Measurements from ENCODE around the gene CMPK2. TPM values are rescaled to one million over a fixed set of nuclear protein-coding genes. Genes with fewer than 3 reads are reported as not detected.

Gene CMPK2
- total RNA-seq, 2 donors from 2014 or later = 2.0 to 2.6 TPM

DNA sequence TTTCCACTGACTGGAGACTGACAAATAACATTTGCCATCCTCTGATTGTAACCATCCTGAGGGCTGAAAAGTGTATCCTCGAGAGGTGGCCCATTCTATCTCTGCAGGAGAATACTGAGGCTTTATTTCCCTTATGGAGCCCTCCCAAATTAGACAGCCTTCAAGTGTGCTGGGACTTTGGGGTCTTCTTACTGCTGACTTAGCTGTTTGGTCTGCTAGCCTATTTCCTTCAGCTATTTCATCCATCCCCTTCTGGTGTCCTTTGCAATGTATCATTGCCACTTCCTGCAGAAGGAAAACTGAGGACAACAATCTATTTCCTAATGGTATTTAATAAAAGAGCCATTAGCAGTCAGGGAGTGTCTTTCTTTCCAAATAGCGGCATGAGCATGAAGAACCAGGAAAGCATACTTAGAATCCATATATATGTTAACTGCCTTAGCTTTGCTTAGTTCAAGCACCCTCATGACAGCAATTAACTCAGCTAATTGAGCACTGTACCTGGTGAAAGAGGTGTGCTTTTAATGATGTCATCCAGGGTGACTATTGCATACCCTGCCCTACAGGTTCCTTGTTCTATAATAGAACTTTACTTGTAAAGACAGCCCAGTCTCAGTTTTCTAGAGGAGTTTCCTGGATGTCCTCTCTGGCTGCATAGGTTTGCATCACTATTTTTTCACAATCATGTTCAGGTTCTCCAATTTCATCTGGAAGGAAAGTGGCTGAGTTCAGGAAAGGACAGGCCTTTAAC is 24.0 kb downstream of the CMPK2 start:
- no peak for ATAC-seq (replicated peaks)
- Mint-ChIP-seq H3K4me3 (no peak overlapping the region), H3K36me3 (ENCODE audit: low read depth) (peaks cover 14% of the 10 kb centered on the region), H3K9me3 (peaks cover 28% of the 10 kb centered on the region), H3K4me1 (no peaks in the 10 kb centered on the region), H3K27ac (no peak overlapping the region), H3K27me3 (no peaks in the 10 kb centered on the region)

DNA sequence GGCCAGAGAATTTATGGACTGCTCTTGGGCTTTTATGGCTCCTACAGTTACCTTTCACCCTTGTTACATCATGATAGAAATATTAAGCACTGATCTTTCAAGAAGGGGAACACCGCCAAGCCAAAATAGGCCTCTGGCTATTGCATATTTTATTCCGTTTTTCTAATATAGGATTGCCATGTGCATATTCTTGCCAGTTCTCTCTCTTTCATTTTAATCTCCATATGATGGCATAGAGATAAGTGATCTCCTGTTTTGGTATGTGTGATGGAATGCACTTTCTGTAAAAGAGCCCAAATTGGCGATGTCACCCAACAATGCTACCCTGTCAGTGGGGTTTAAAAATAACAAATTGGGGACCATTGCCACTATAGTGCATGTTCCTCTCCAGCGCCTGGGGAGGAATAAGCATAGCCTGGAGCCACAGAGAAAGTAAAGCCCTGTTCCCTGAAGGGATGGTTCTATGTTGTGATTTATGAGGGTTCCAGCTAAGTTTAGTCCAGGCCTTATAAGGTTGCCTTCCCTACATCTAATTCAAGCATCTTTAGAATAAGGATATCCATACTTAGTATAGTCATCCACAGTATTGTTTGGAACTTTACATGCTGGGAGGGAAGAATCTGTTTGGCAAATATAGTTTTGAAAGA is 26.9 kb downstream of the CMPK2 start:
- H3K27ac Mint-ChIP-seq = no peak overlapping the region
- ATAC-seq (replicated peaks) = no peak
- H3K9me3 Mint-ChIP-seq = peaks cover 14% of the 10 kb centered on the region
- H3K27me3 Mint-ChIP-seq = no peaks in the 10 kb centered on the region
- no peak overlapping the region for H3K4me3 Mint-ChIP-seq
- no peaks in the 10 kb centered on the region for H3K36me3 Mint-ChIP-seq (ENCODE audit: low read depth)
- no peaks in the 10 kb centered on the region for H3K4me1 Mint-ChIP-seq

DNA sequence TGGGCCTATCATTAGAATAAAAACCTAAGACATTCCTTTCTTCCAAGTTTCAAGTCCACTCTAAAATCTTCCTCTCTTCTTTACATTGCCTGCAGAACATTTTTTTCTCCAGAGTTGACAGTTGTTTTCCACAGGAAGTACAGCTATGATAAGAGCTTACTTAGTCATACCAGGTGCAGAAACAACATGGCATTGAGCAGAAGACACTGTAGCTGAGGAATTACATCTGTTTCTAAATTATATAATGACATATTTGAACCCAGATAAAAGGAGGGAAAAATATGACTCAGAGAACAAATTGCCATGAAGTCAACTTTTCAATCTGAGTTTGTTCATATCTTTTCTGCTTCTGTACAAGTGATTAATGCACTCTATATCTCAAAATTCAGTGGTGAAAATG is 30.2 kb downstream of the CMPK2 start:
- H3K9me3 Mint-ChIP-seq = peaks cover 14% of the 10 kb centered on the region
- ATAC-seq (replicated peaks) = peak; percentile 87
- H3K36me3 Mint-ChIP-seq (ENCODE audit: low read depth) = no peaks in the 10 kb centered on the region
- no peaks in the 10 kb centered on the region for H3K27me3 Mint-ChIP-seq
- no peaks in the 10 kb centered on the region for H3K4me1 Mint-ChIP-seq
- H3K4me3 Mint-ChIP-seq = no peak overlapping the region
- no peak overlapping the region for H3K27ac Mint-ChIP-seq

DNA sequence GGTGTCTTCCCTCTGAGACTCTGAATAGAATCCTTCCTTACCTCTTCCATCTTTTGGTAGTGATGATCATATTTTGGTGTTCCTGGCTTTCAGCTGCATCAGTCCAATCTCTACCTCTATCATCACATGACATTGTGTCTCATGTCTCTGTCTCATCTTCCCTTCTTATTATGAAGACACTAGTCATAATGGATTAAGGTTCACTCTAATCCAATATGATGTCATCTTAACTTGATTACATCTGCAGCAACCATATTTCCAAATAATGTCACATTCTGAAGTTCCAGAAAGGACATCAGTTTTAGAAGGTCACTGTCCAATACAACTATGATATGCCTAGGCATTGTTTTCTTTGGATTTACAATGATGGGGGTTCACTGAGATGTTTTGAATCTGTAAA is 31.5 kb downstream of the CMPK2 start:
- H3K9me3 Mint-ChIP-seq = peaks cover 14% of the 10 kb centered on the region
- ATAC-seq (replicated peaks) = no peak
- H3K27ac Mint-ChIP-seq = no peak overlapping the region
- no peaks in the 10 kb centered on the region for H3K36me3 Mint-ChIP-seq (ENCODE audit: low read depth)
- H3K27me3 Mint-ChIP-seq = no peaks in the 10 kb centered on the region
- H3K4me1 Mint-ChIP-seq = no peaks in the 10 kb centered on the region
- H3K4me3 Mint-ChIP-seq = no peak overlapping the region

DNA sequence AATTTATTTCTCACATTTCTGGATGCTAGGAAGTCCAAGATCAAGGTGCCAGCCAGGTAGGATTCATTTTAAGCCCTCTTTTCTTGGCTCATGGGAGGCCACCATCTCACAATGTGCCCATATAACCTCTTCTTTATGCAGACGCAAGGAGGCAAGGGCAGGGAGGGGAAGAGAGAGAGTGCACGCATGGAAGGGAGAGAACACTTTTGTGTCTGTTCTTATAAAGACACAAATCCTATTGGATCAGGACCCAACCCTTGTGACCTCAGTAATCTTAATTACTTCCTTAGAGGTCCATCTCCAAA is 32.5 kb downstream of the CMPK2 start:
- Mint-ChIP-seq H3K36me3 (ENCODE audit: low read depth) (no peaks in the 10 kb centered on the region), H3K27ac (peak overlapping the region; percentile 92), H3K9me3 (peaks cover 9% of the 10 kb centered on the region), H3K27me3 (no peaks in the 10 kb centered on the region), H3K4me3 (peak overlapping the region; percentile 64), H3K4me1 (no peaks in the 10 kb centered on the region)
- ATAC-seq (replicated peaks) = no peak

DNA sequence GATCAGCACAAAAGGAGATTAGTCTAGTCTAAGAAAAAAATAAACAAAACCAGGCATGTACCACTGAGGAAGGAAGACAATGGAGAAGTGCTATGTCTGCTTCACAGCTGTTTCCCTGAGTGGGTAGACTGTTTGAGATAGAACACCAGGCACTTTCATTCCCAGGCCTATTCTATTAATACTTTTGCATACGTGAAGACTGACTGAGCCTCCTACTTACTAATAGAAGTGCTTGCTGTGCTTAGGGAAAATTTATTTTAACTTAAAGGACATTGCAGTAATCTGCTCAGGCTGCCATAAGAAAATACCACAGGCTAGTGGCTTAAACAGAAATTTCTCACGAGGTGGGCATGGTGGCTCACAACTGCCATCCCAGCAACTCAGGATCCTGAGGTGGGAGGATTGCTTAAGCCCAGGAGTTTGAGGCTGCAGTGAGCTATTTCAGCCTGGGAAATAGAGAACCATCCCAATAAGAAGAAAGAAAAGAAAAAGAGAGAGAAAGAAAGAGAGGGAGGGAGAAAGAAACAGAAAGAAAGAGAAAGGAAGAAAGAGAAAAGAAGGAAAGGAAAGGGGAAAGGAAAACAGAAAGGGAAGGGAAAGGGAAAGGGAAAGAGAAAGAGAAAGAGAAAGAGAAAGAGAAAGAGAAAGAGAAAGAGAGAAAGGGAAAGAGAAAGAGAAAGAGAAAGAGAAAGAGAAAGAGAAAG is 33.0 kb downstream of the CMPK2 start:
- ATAC-seq (replicated peaks) = no peak
- peak overlapping the region; percentile 92 for H3K27ac Mint-ChIP-seq
- H3K36me3 Mint-ChIP-seq (ENCODE audit: low read depth) = no peaks in the 10 kb centered on the region
- H3K9me3 Mint-ChIP-seq = peaks cover 9% of the 10 kb centered on the region
- no peaks in the 10 kb centered on the region for H3K4me1 Mint-ChIP-seq
- H3K27me3 Mint-ChIP-seq = no peaks in the 10 kb centered on the region
- H3K4me3 Mint-ChIP-seq = peak overlapping the region; percentile 64

DNA sequence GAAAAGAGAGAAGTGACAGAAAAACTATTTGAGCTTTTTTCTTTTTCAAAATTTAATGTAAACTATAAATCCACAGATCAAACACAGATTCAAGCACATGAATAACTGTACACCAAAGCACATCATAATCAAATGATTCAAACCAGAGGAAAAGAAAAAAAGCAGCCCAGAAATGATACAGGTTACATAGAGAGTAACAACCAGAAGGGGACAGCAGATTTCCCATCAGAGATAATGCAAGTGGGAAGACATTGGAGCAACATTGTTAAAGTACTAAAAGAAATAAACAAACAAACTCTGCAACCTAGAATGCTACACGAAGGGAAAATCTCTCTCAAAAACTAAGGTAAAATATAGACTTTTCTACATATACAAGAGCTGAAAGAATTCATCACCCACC is 34.5 kb downstream of the CMPK2 start:
- H3K4me1 Mint-ChIP-seq = no peaks in the 10 kb centered on the region
- ATAC-seq (replicated peaks) = no peak
- peaks cover 9% of the 10 kb centered on the region for H3K9me3 Mint-ChIP-seq
- no peaks in the 10 kb centered on the region for H3K36me3 Mint-ChIP-seq (ENCODE audit: low read depth)
- no peak overlapping the region for H3K4me3 Mint-ChIP-seq
- no peak overlapping the region for H3K27ac Mint-ChIP-seq
- no peaks in the 10 kb centered on the region for H3K27me3 Mint-ChIP-seq

DNA sequence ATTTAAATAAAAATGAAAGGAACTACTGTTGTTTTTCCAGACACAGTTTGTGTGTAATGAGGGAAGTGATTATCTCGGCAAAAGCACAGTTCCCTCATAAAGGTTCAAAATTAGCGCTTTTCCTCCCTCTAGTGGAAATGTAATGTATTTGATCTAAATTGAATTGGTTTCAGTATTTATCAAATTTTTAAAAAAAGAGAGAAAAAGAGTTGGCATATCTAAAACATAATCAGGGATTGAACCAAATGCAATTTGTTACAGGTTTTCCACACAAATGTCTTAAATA is 37.5 kb downstream of the CMPK2 start:
- H3K4me1 Mint-ChIP-seq = no peaks in the 10 kb centered on the region
- no peak for ATAC-seq (replicated peaks)
- H3K9me3 Mint-ChIP-seq = peaks cover 5% of the 10 kb centered on the region
- H3K27ac Mint-ChIP-seq = no peak overlapping the region
- no peaks in the 10 kb centered on the region for H3K36me3 Mint-ChIP-seq (ENCODE audit: low read depth)
- H3K4me3 Mint-ChIP-seq = no peak overlapping the region
- H3K27me3 Mint-ChIP-seq = no peaks in the 10 kb centered on the region

DNA sequence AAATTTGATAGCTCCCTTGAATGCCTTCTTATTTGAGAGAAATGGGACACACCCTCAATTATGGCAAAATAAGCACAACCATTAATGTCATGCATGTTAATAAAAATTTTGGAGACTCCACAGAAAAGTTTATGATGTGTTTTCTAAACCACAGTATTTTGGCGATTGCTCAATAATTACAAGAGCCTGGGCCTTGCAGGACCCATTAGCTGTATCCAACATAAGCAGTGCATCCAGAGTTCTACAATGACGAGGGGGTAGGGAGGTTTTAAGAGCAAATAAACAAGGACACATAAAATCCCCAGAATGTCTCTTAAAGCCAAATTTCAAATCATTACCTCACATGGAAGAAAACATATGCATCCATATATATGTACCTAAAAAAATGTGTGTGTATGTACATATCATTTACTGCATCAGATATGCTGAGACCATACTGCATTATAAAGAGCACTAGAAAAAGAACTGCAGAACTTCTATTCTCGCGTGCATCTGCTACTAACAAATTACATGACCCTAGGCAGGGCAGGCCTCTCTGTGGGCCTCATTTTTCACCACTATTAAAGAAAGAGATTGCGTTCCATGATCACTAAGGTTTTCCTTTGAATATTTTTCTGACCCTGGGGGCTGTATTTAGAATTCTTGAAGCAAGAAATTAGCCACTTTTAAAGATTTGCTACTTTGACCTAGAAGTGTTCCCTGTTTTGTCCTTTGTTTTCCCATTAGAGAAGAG is 38.0 kb downstream of the CMPK2 start:
- no peak for ATAC-seq (replicated peaks)
- Mint-ChIP-seq H3K4me1 (no peaks in the 10 kb centered on the region), H3K27ac (no peak overlapping the region), H3K36me3 (ENCODE audit: low read depth) (no peaks in the 10 kb centered on the region), H3K9me3 (peaks cover 5% of the 10 kb centered on the region), H3K4me3 (no peak overlapping the region), H3K27me3 (no peaks in the 10 kb centered on the region)

DNA sequence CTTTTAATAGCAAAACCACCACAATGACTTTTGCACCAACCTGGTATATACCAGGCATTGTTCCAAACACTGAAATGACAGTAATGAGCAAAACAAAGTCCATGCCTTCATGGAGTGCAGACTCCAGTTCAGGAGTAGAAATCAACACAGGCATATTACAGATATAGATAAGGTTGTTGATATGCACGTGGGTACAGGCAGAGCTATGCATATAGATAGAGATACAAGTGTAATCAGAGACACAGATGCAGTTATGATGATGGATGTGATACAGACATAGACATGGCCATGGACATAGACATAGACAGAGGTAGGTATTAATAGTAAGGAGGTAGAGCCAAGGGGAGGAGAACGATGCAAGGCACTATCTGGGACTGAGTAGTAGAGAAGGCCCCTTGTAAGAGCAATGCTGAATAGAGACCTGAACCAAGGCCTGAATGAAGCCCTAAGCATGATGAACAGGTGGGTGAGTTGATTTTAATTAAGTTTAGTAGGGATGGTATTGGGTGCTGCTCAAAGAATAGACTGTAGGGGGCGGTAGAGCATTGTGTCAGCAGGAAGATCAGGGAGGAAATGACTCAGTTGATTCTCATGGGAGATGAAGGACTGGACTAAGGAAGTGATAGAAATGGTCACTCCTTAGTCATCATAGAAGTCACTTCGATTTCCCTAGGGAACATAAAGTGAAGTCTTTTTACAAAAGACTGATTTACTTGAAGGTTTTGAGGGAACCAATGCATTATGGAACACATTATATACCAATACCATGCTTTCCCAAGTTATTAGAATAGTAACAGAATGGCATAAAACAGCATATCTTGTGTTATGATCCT is 39.4 kb downstream of the CMPK2 start:
- Mint-ChIP-seq H3K36me3 (ENCODE audit: low read depth) (no peaks in the 10 kb centered on the region), H3K27ac (no peak overlapping the region), H3K4me1 (no peaks in the 10 kb centered on the region), H3K4me3 (no peak overlapping the region), H3K9me3 (peaks cover 5% of the 10 kb centered on the region), H3K27me3 (no peaks in the 10 kb centered on the region)
- peak; percentile 93 for ATAC-seq (replicated peaks)

DNA sequence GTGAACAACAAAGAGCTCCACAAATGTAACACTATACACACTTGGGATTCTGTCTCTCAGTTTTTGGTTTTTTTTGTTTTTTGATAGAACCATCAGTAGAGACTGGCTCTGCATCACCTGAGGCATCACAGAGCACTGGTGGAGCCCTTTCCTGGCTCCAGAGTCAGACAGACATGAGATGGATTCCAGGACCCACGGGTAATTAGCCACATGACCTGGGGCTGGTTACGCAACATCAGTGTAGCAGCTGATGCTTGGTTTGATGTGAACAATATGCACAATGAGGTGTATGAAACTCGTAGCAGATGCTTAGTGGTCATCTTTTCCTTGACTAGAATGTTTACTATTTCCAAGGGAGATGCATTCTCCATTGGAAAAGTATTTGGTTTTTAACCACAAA is 40.7 kb downstream of the CMPK2 start:
- H3K36me3 Mint-ChIP-seq (ENCODE audit: low read depth) = no peaks in the 10 kb centered on the region
- H3K27ac Mint-ChIP-seq = no peak overlapping the region
- H3K27me3 Mint-ChIP-seq = no peaks in the 10 kb centered on the region
- H3K9me3 Mint-ChIP-seq = no peaks in the 10 kb centered on the region
- no peaks in the 10 kb centered on the region for H3K4me1 Mint-ChIP-seq
- no peak overlapping the region for H3K4me3 Mint-ChIP-seq
- ATAC-seq (replicated peaks) = no peak

DNA sequence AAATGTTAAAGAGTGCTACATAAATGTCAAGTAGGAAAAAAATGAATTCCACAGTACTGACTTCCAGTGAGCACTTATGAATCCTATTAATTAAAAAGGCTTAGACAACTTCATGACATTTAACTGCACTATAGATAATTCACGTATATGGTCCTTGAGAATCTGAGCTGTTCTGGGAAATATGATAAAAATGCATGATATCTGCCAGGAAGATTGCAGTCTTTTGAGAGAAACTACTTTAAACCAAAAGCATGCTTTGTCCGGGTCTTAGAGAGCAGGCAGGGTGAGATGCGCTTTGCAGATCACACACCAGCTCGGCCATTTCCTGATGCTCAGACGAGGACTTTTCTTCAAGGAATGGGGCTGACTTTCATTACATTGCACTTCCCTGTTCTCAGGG is 42.6 kb downstream of the CMPK2 start:
- H3K4me1 Mint-ChIP-seq = no peaks in the 10 kb centered on the region

DNA sequence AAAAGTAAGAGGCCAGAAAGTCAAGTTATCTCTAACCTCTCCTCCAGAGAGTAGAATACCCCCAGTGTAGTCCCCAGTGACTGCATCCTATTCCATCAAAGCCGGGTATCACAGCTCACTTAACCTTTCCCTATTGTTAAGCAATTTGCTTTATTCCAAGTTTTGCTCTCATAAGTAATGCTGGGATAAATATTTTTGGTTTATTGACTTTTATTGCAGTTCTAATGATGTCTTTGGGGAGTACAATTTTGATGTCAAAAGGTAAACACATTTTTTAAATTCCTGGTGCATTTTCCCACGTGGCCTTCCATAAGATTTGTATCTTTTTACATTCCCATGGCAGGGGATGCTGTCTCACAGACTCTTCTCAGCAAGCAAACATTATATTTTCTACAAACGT is 43.3 kb downstream of the CMPK2 start:
- no peaks in the 10 kb centered on the region for H3K4me1 Mint-ChIP-seq
- H3K9me3 Mint-ChIP-seq = no peaks in the 10 kb centered on the region
- ATAC-seq (replicated peaks) = no peak
- no peak overlapping the region for H3K4me3 Mint-ChIP-seq
- no peak overlapping the region for H3K27ac Mint-ChIP-seq
- peaks cover 2% of the 10 kb centered on the region for H3K27me3 Mint-ChIP-seq
- H3K36me3 Mint-ChIP-seq (ENCODE audit: low read depth) = no peaks in the 10 kb centered on the region

More for the DNA sequence above, 42.6 kb downstream of the CMPK2 start:
- Mint-ChIP-seq H3K27me3 (peaks cover 2% of the 10 kb centered on the region), H3K9me3 (no peaks in the 10 kb centered on the region), H3K27ac (no peak overlapping the region), H3K36me3 (ENCODE audit: low read depth) (no peaks in the 10 kb centered on the region), H3K4me3 (no peak overlapping the region)
- ATAC-seq (replicated peaks) = no peak

DNA sequence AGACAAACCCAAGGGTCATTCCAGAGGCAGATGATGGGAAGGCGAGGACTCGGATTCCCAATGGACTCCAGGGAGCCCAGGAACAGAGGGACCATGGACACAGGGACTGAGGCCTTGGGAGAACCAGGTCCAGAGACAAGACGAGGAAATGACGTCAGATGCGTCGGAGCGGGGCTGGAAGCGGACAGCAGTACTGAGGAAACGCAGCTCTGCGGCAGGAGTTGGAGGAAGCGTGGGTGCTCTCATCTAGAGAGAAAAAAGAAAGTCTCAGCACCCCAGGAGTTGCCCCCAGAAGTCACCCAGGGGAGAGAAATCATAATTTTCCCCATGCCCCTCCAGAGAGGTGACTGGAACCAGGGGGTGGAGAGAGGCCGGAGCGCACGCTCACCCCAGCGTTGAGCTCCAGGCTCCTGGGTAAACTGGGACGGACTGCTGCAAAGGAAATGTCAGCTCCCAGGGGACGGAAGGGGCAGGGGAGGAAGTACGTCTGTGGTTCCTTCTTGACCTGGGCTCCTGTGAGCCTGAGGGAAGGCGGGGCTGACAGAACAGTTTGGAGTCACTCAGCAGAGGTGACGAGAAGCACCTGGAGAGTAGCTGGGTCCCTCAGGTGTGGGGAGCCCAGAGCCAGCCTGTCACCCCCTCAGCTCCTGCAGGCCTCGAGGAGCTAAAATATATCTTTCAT is 44.7 kb downstream of the CMPK2 start:
- no peak overlapping the region for H3K4me3 Mint-ChIP-seq
- peaks cover 2% of the 10 kb centered on the region for H3K27me3 Mint-ChIP-seq
- H3K9me3 Mint-ChIP-seq = no peaks in the 10 kb centered on the region
- no peaks in the 10 kb centered on the region for H3K4me1 Mint-ChIP-seq
- H3K27ac Mint-ChIP-seq = no peak overlapping the region
- ATAC-seq (replicated peaks) = no peak
- no peaks in the 10 kb centered on the region for H3K36me3 Mint-ChIP-seq (ENCODE audit: low read depth)
